H1 (cell line): ENCODE data around the gene CLEC7A. TPM values are rescaled to one million over a fixed set of nuclear protein-coding genes. Genes with fewer than 3 reads are reported as not detected.

Experiments
- CTCF ChIA-PET: fragments of 300-600 bp; sonication (Branson Sonifier 250); formaldehyde crosslinking; loops from one replicate; lab custom pipeline; 2021; ENCODE audit not compliant: partially characterized antibody; lab: Charles Lee
- POLR2A ChIA-PET: fragments of 300-600 bp; sonication (Branson Sonifier 250); formaldehyde crosslinking; loops from one replicate; lab custom pipeline; 2021; ENCODE audit warnings: inconsistent platforms; ENCODE audit not compliant: partially characterized antibody; lab: Charles Lee
- DNase-seq, 2 experiments: peaks; one replicate each; pipeline versions ENCODE4 v3.0.0 to v3.0.0-alpha.2; 2010 to 2022; ENCODE audit warnings: low spot score in 2 of 2, low read depth in 1 of 2, mixed read lengths in 1 of 2
- FAIRE-seq: peaks from 2 replicates; lab custom pipeline; 2011; peaks lifted over from hg19 to GRCh38; lab: Jason Lieb, UNC
- H2AFZ ChIP-seq: 2 replicates; pipeline ENCODE4 v1.8.1; 2012; ENCODE audit warnings: low read length, inconsistent platforms
- H2AK5ac ChIP-seq: 2 replicates; pipeline ENCODE4 v1.6.1; 2013; ENCODE audit warnings: low read depth, low read length
- H2BK120ac ChIP-seq: replicated peaks from 2 replicates; pipeline ENCODE3; 2013; ENCODE audit warnings: low read depth, low read length, inconsistent platforms
- H2BK12ac ChIP-seq: 2 replicates; pipeline ENCODE4 v1.6.1; 2013; ENCODE audit warnings: low read depth, low read length
- H2BK15ac ChIP-seq: 2 replicates; pipeline ENCODE4 v1.6.1; 2013; ENCODE audit warnings: low read length
- H2BK20ac ChIP-seq: 2 replicates; pipeline ENCODE4 v1.6.1; 2013; ENCODE audit warnings: low read length
- H2BK5ac ChIP-seq: 2 replicates; pipeline ENCODE4 v1.6.1; 2013; ENCODE audit warnings: low read depth, low read length
- H3K14ac ChIP-seq: 2 replicates; pipeline ENCODE4 v1.6.1; 2013; ENCODE audit warnings: inconsistent platforms; ENCODE audit not compliant: insufficient read length
- H3K18ac ChIP-seq: 2 replicates; pipeline ENCODE4 v1.6.1; 2013; ENCODE audit warnings: low read length; ENCODE audit errors: extremely low read depth
- H3K23ac ChIP-seq: 2 replicates; pipeline ENCODE4 v1.6.1; 2013; ENCODE audit warnings: inconsistent platforms; ENCODE audit not compliant: insufficient read length
- H3K23me2 ChIP-seq: 2 replicates; pipeline ENCODE4 v1.6.1; 2013; ENCODE audit warnings: low read depth, low read length
- H3K27ac ChIP-seq: 2 replicates; pipeline ENCODE4 v1.6.1; 2011; ENCODE audit warnings: low read depth, low read length, inconsistent platforms
- H3K27me3 ChIP-seq, 4 experiments: replicated peaks in 1 of 4; 1 replicate in 1 of 4; 2 replicates in 3 of 4; pipeline versions ENCODE4 v1.6.1 to v1.8.1; 2011 to 2013; ENCODE audit warnings: low read length in 3 of 4, mild to moderate bottlenecking in 3 of 4, inconsistent platforms in 2 of 4, mixed read lengths in 2 of 4, moderate library complexity in 1 of 4; ENCODE audit not compliant: control insufficient read depth in 3 of 4, insufficient read depth in 3 of 4; ENCODE audit errors: extremely low read depth in 1 of 4
- H3K36me3 ChIP-seq, 4 experiments: 2 replicates each; pipeline versions ENCODE4 v1.6.1 to v1.8.1; 2011 to 2013; ENCODE audit warnings: mild to moderate bottlenecking in 4 of 4, low read length in 3 of 4, moderate library complexity in 2 of 4, control low read depth in 1 of 4, inconsistent platforms in 1 of 4; ENCODE audit not compliant: insufficient read depth in 4 of 4, control insufficient read depth in 2 of 4
- H3K4ac ChIP-seq: replicated peaks from 2 replicates; pipeline ENCODE3; 2013; ENCODE audit warnings: low read length, low read depth, mixed read lengths, inconsistent platforms; ENCODE audit not compliant: insufficient read length
- H3K4me1 ChIP-seq, 4 experiments: replicated peaks in 1 of 4; 1 replicate in 1 of 4; 2 replicates in 3 of 4; pipeline versions ENCODE4 v1.6.1 to v1.8.1; 2011 to 2013; ENCODE audit warnings: low read length in 3 of 4, inconsistent platforms in 2 of 4, mixed read lengths in 1 of 4; ENCODE audit not compliant: insufficient read depth in 4 of 4, control insufficient read depth in 3 of 4
- H3K4me2 ChIP-seq, 2 experiments: 2 replicates each; pipeline versions ENCODE4 v1.6.1 to v1.8.1; 2011 to 2013; ENCODE audit warnings: low read depth in 2 of 2, low read length in 2 of 2, control low read depth in 1 of 2, inconsistent platforms in 1 of 2, mild to moderate bottlenecking in 1 of 2; ENCODE audit not compliant: insufficient read depth in 1 of 2
- H3K4me3 ChIP-seq, 4 experiments: fragments of 200-600, 300-600 bp in 1 of 4; sonication (generic), shearing (Covaris generic), sonication (Bioruptor Twin) in 1 of 4; 2 replicates each; pipeline versions ENCODE4 v1.5.1 to v1.8.1; 2011 to 2016; ENCODE audit warnings: low read length in 4 of 4, low read depth in 3 of 4, control low read depth in 2 of 4, inconsistent platforms in 2 of 4, mild to moderate bottlenecking in 2 of 4, mixed read lengths in 1 of 4, moderate library complexity in 1 of 4; ENCODE audit not compliant: insufficient read depth in 2 of 4; ENCODE audit errors: extremely low read depth in 1 of 4
- H3K56ac ChIP-seq: replicated peaks from 2 replicates; pipeline ENCODE3; 2013; ENCODE audit warnings: low read depth, mild to moderate bottlenecking, mixed read lengths, low read length, inconsistent platforms; ENCODE audit not compliant: insufficient read length
- H3K79me1 ChIP-seq: 2 replicates; pipeline ENCODE4 v1.6.1; 2013; ENCODE audit warnings: low read depth, low read length, control low read depth
- H3K79me2 ChIP-seq, 2 experiments: 2 replicates each; pipeline versions ENCODE4 v1.6.1 to v1.8.1; 2012 to 2013; ENCODE audit warnings: low read length in 2 of 2, mild to moderate bottlenecking in 2 of 2, inconsistent platforms in 1 of 2; ENCODE audit not compliant: insufficient read depth in 2 of 2, control insufficient read depth in 1 of 2
- H3K9ac ChIP-seq, 4 experiments: replicated peaks in 1 of 4; 1 replicate in 1 of 4; 2 replicates in 3 of 4; pipeline versions ENCODE4 v1.6.1 to v1.8.1; 2011 to 2013; ENCODE audit warnings: low read depth in 3 of 4, low read length in 3 of 4, control low read depth in 2 of 4, mild to moderate bottlenecking in 2 of 4, moderate library complexity in 2 of 4, inconsistent platforms in 1 of 4; ENCODE audit errors: extremely low read depth in 1 of 4
- H3K9me3 ChIP-seq, 2 experiments: 2 replicates each; pipeline versions ENCODE4 v1.6.1 to v1.8.1; 2012 to 2013; ENCODE audit warnings: mild to moderate bottlenecking in 2 of 2, moderate library complexity in 2 of 2, control low read depth in 1 of 2, inconsistent platforms in 1 of 2, low read depth in 1 of 2, low read length in 1 of 2, mixed read lengths in 1 of 2; ENCODE audit not compliant: insufficient read depth in 2 of 2
- H4K20me1 ChIP-seq, 2 experiments: replicated peaks in 1 of 2; 2 replicates each; pipeline versions ENCODE3 to v1.8.1; 2011 to 2013; ENCODE audit warnings: inconsistent platforms in 2 of 2, low read length in 2 of 2, mild to moderate bottlenecking in 1 of 2; ENCODE audit not compliant: insufficient read depth in 2 of 2, control insufficient read depth in 1 of 2
- H4K5ac ChIP-seq: 2 replicates; pipeline ENCODE4 v1.6.1; 2013; ENCODE audit warnings: low read length, low read depth, mixed read lengths, inconsistent platforms; ENCODE audit not compliant: insufficient read length
- H4K8ac ChIP-seq: 2 replicates; pipeline ENCODE4 v1.8.0; 2013; ENCODE audit warnings: mild to moderate bottlenecking, moderate library complexity, low read length, inconsistent platforms; ENCODE audit not compliant: insufficient read depth; ENCODE audit errors: extremely low read depth
- H4K91ac ChIP-seq: replicated peaks from 2 replicates; pipeline ENCODE3; 2013; ENCODE audit warnings: low read length, mixed read lengths, inconsistent platforms; ENCODE audit not compliant: insufficient read length
- CBX8 ChIP-seq: fragments of 300-800, 300-1000 bp; sonication (generic); IDR thresholded peaks from 2 replicates; pipeline ENCODE4 v1.7.1; 2016; ENCODE audit warnings: low read depth, low read length, borderline replicate concordance
- CHD2 ChIP-seq: IDR thresholded peaks from 2 replicates; pipeline ENCODE4 v1.6.1; 2012; ENCODE audit warnings: low read length, improper control_type of control experiment
- EZH2 ChIP-seq: fragments of 200-600 bp; sonication (generic); IDR thresholded peaks from 2 replicates; pipeline ENCODE4 v1.7.1; 2012; ENCODE audit warnings: low read depth, mild to moderate bottlenecking, moderate library complexity, low read length, inconsistent platforms; ENCODE audit not compliant: severe bottlenecking
- FOSL1 ChIP-seq: IDR thresholded peaks from 2 replicates; pipeline ENCODE4 v1.6.1; 2011; ENCODE audit warnings: mild to moderate bottlenecking, low read depth, low read length, moderate library complexity; ENCODE audit not compliant: insufficient read depth
- JUN ChIP-seq: IDR thresholded peaks from 2 replicates; pipeline ENCODE4 v1.6.1; 2011; ENCODE audit warnings: low read depth, mild to moderate bottlenecking, improper control_type of control experiment, low read length
- KDM1A ChIP-seq: fragments of 200-600, 300-600 bp; sonication (generic); IDR thresholded peaks from 2 replicates; pipeline ENCODE4 v1.7.1; 2016; ENCODE audit warnings: mild to moderate bottlenecking, low read length, borderline replicate concordance
- POLR2AphosphoS5 ChIP-seq: IDR thresholded peaks from 2 replicates; pipeline ENCODE4 v1.6.1; 2011; ENCODE audit warnings: low read depth, low read length
- SIN3A ChIP-seq, 2 experiments: IDR thresholded peaks in 1 of 2; conservative IDR thresholded peaks in 1 of 2; 2 replicates each; pipeline ENCODE4 v1.6.1; 2011 to 2012; ENCODE audit warnings: low read length in 2 of 2, improper control_type of control experiment in 1 of 2, low read depth in 1 of 2, mild to moderate bottlenecking in 1 of 2
- WGBS, 2 experiments: shearing (Covaris generic) in 1 of 2; methylation state at CpG; one replicate each; pipeline versions ENCODE4 v1.1.6 to v1.1.7; 2013 to 2015; ENCODE audit warnings: low lambda C conversion rate in 2 of 2, mixed read lengths in 2 of 2, inconsistent platforms in 1 of 2, low coverage in 1 of 2, missing lambda C conversion rate in 1 of 2; ENCODE audit not compliant: insufficient replicate concordance in 2 of 2, insufficient coverage in 1 of 2, insufficient read length in 1 of 2; ENCODE audit errors: extremely low coverage in 1 of 2, missing lambda C conversion rate in 1 of 2; 5-methylcytosine and 5-hydroxymethylcytosine counted together
- polyA plus RNA-seq, 7 experiments: library from polyadenylated mRNA; depleted of rRNA in 3 of 7; stranded (reverse) in 5 of 7; unstranded in 2 of 7; fragments of >200 nt in 5 of 7; fragments of 200-250 nt in 2 of 7; gene quantifications; 1 replicate in 5 of 7; 2 replicates in 1 of 7; 4 replicates in 1 of 7; pipeline versions ENCODE4 v1.2.1 to v1.2.3, GENCODE V29; 2011 to 2013; ENCODE audit warnings: missing spikeins in 2 of 7, mixed read lengths in 2 of 7
- total RNA-seq: library from RNA; stranded (reverse); fragmentation: NEBNext Ultra II Directional; extraction: Animal tissue kit (Norgen Biotek cat#: 25700); gene quantifications from 2 replicates; pipeline ENCODE4 v1.2.1, GENCODE V29; 2021
- TF ChIP-seq, protein P1 (sequence below), 3 experiments: IDR thresholded peaks; 1 replicate in 2 of 3; 2 replicates in 1 of 3; pipeline versions ENCODE4 v1.5.1 to v1.6.1; 2011; ENCODE audit warnings: low read length in 3 of 3, mild to moderate bottlenecking in 3 of 3, inconsistent platforms in 2 of 3, low read depth in 1 of 3, moderate library complexity in 1 of 3; ENCODE audit not compliant: insufficient read depth in 1 of 3; ENCODE audit errors: control extremely low read depth in 1 of 3
- TF ChIP-seq, protein P2 (sequence below): IDR thresholded peaks from 2 replicates; pipeline ENCODE4 v1.6.1; 2011; ENCODE audit warnings: low read length, improper control_type of control experiment

CLEC7A gene
- total and polyA plus RNA-seq, 2 of the 8 experiments (the other 6 are each of a cell fraction or from before 2014, with no cell fraction given) = 0.09 to 0.15 TPM

DNA sequence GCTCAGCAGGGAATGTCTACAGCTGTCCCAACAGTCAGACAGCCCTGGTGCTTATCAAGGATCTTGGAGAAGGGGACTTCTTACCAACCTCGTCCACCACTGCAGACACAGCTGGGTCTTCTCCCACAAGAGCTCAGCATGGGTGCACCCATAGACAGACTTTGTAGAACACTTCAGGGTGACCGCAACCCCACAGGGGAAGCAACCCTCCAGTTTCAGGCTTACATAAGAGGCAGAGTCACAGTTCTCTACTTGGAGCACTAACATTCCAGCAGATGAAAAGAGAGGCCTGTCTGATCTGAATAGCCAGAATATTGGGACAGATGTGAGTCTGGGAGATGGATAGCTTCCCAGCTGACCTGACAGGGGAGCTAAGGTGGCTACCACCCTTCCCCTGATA, 27.7 kb downstream of the CLEC7A start:
- 50% methylated on average over 2 of the region's 2 CpGs; no CpG with 5 or more reads in 1 of the 2 experiments for WGBS, 2 experiments
- H3K36me3 ChIP-seq = no peaks in the 10 kb centered on the region
- H3K79me1 ChIP-seq = no peaks in the 10 kb centered on the region
- H3K23ac ChIP-seq = no peak overlapping the region
- H2BK15ac ChIP-seq = no peak overlapping the region
- no peak overlapping the region for H3K4me2 ChIP-seq
- H4K5ac ChIP-seq = no peak overlapping the region
- H4K20me1 ChIP-seq = no peaks in the 10 kb centered on the region
- H3K4me3 ChIP-seq = no peak overlapping the region
- ChIA-PET CTCF (interaction anchor here (0.7 to 2.3 kb wide), 5 partner anchors 11 to 170 kb away, joined by 3 to 9 read pairs (median 4); partner anchors contain the start of gene CLEC2A), POLR2A (no interaction called here)
- DNase-seq = no peak
- no peak overlapping the region for H3K14ac ChIP-seq
- no peak overlapping the region for H2AK5ac ChIP-seq
- H3K4ac ChIP-seq = no peak overlapping the region
- no peak overlapping the region for H3K18ac ChIP-seq
- H3K56ac ChIP-seq = no peak overlapping the region
- no peaks in the 10 kb centered on the region for H3K79me2 ChIP-seq
- H2BK5ac ChIP-seq = no peak overlapping the region
- no peak overlapping the region for H2BK20ac ChIP-seq
- no peaks in the 10 kb centered on the region for H3K9me3 ChIP-seq
- H3K27ac ChIP-seq = no peak overlapping the region
- H2AFZ ChIP-seq = no peak overlapping the region
- no peaks in the 10 kb centered on the region for H3K23me2 ChIP-seq
- no peak overlapping the region for H4K91ac ChIP-seq
- H2BK12ac ChIP-seq = no peak overlapping the region
- FAIRE-seq = no peak
- H3K4me1 ChIP-seq = peaks cover 0 to 7% (median 4%) of the 10 kb centered on the region in 4 experiments; a peak in 5 of 7 replicates
- H2BK120ac ChIP-seq = no peak overlapping the region
- H4K8ac ChIP-seq = no peak overlapping the region
- no peaks in the 10 kb centered on the region for H3K27me3 ChIP-seq
- no peak overlapping the region for H3K9ac ChIP-seq
- TF ChIP-seq CHD2 (no peak), CBX8 (no peak), POLR2AphosphoS5 (no peak), FOSL1 (no peak), KDM1A (no peak), JUN (no peak), EZH2 (no peak), SIN3A (conservative IDR thresholded peaks at IDR 0.05 in 1 of 2, IDR thresholded peaks at IDR 0.05 in 1 of 2; ENCODE audit: low read depth in 1 of 2, low read length in 2 of 2) (no peak)
- TF ChIP-seq, protein P1, sequence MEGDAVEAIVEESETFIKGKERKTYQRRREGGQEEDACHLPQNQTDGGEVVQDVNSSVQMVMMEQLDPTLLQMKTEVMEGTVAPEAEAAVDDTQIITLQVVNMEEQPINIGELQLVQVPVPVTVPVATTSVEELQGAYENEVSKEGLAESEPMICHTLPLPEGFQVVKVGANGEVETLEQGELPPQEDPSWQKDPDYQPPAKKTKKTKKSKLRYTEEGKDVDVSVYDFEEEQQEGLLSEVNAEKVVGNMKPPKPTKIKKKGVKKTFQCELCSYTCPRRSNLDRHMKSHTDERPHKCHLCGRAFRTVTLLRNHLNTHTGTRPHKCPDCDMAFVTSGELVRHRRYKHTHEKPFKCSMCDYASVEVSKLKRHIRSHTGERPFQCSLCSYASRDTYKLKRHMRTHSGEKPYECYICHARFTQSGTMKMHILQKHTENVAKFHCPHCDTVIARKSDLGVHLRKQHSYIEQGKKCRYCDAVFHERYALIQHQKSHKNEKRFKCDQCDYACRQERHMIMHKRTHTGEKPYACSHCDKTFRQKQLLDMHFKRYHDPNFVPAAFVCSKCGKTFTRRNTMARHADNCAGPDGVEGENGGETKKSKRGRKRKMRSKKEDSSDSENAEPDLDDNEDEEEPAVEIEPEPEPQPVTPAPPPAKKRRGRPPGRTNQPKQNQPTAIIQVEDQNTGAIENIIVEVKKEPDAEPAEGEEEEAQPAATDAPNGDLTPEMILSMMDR (IDR thresholded peaks at IDR 0.05; ENCODE audit: control extremely low read depth in 1 of 3, insufficient read depth in 1 of 3, low read depth in 1 of 3, low read length in 3 of 3) = no peak
- TF ChIP-seq, protein P2, sequence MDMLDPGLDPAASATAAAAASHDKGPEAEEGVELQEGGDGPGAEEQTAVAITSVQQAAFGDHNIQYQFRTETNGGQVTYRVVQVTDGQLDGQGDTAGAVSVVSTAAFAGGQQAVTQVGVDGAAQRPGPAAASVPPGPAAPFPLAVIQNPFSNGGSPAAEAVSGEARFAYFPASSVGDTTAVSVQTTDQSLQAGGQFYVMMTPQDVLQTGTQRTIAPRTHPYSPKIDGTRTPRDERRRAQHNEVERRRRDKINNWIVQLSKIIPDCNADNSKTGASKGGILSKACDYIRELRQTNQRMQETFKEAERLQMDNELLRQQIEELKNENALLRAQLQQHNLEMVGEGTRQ = no peak
